ENCODE data around the gene ADD3. TPM values are rescaled to one million over a fixed set of nuclear protein-coding genes. Genes with fewer than 3 reads are reported as not detected.

ADD3 gene
- total and polyA plus RNA-seq, 7 donors = 4.2 to 26.3 (median 10.4) TPM

GRCh38 chr10:110016039-110016438 lies 8.3 kb downstream of the ADD3 start:
- intact Hi-C loops (cut with DNase I) = no loop called here
- peak in 1 of 4 donors; percentile 57 for ATAC-seq
- Histone ChIP-seq H3K4me3 (no peak overlapping the region), H3K9me3 (no peaks in the 10 kb centered on the region), H3K36me3 (ENCODE audit: insufficient read depth in 1 of 2, low read depth in 1 of 2) (no peaks in the 10 kb centered on the region), H3K27ac (no peak overlapping the region), H3K4me1 (peaks cover 9% of the 10 kb centered on the region), H3K27me3 (ENCODE audit: insufficient read depth in 3 of 3, low read length in 2 of 3) (no peaks in the 10 kb centered on the region)
- DNase-seq = no peak
- TF ChIP-seq CTCF (IDR thresholded peaks at IDR 0.05) = peak; percentile 16

- Histone ChIP-seq H3K4me3 (no peak overlapping the region), H3K4me1 (peaks cover 9% of the 10 kb centered on the region), H3K36me3 (ENCODE audit: insufficient read depth in 1 of 2, low read depth in 1 of 2) (no peaks in the 10 kb centered on the region), H3K27me3 (ENCODE audit: insufficient read depth in 3 of 3, low read length in 2 of 3) (no peaks in the 10 kb centered on the region), H3K27ac (no peak overlapping the region), H3K9me3 (no peaks in the 10 kb centered on the region)
- intact Hi-C loops (cut with DNase I) = no loop called here
- ATAC-seq (no peak), DNase-seq (no peak)
- WGBS, 3 donors = 68 to 70% (median 68%) methylated on average over 4 of the region's 4 CpGs
- TF ChIP-seq CTCF (IDR thresholded peaks at IDR 0.05) = no peak
These were observed 9.3 kb downstream of the ADD3 start for GRCh38 chr10:110017052-110017451.

GRCh38 chr10:110017907-110018306 lies 10.1 kb downstream of the ADD3 start:
- TF ChIP-seq CTCF (IDR thresholded peaks at IDR 0.05) = no peak
- H3K36me3 ChIP-seq (ENCODE audit: insufficient read depth in 1 of 2, low read depth in 1 of 2) = no peaks in the 10 kb centered on the region
- intact Hi-C loops (cut with DNase I) = no loop called here
- no peak for ATAC-seq
- WGBS, 3 donors = 72 to 93% (median 89%) methylated on average over 1 of the region's 1 CpG
- no peak overlapping the region for H3K27ac ChIP-seq
- no peak overlapping the region for H3K4me3 ChIP-seq
- H3K4me1 ChIP-seq = peaks cover 9% of the 10 kb centered on the region
- no peak for DNase-seq
- H3K27me3 ChIP-seq (ENCODE audit: insufficient read depth in 3 of 3, low read length in 2 of 3) = no peaks in the 10 kb centered on the region
- H3K9me3 ChIP-seq = no peaks in the 10 kb centered on the region

- ATAC-seq = no peak
- peaks cover 9% of the 10 kb centered on the region for H3K4me1 ChIP-seq
- WGBS, 3 donors = 67 to 82% (median 70%) methylated on average over 6 of the region's 6 CpGs
These were observed 12.5 kb downstream of the ADD3 start for GRCh38 chr10:110020265-110020664.

More at GRCh38 chr10:110020265-110020664, 12.5 kb downstream of the ADD3 start:
- no peak for TF ChIP-seq CTCF (IDR thresholded peaks at IDR 0.05)
- no peak for DNase-seq
- H3K4me3 ChIP-seq = no peak overlapping the region
- intact Hi-C loops (cut with DNase I) = loop anchor here in 1 of 2 donors (5.0 kb wide), 1 partner anchor 138 kb away; no protein-coding TSS in a partner anchor
- no peaks in the 10 kb centered on the region for H3K27me3 ChIP-seq (ENCODE audit: insufficient read depth in 3 of 3, low read length in 2 of 3)
- no peaks in the 10 kb centered on the region for H3K36me3 ChIP-seq (ENCODE audit: insufficient read depth in 1 of 2, low read depth in 1 of 2)
- no peaks in the 10 kb centered on the region for H3K9me3 ChIP-seq
- no peak overlapping the region for H3K27ac ChIP-seq

All from psoas muscle (tissue), 8 donors.